NK-92 treated with Interleukin-12 subunit alpha and Interleukin-12 subunit beta, amount 100 ng/mL, for 24 hours (cell line): ENCODE measurements around the gene ART1.
"Not testable (repeated sequence)": the region's sequence is repeated elsewhere in the genome, so short reads cannot be mapped to it uniquely, and the experiment has no call there.

Source experiments
- DNase-seq: peaks from one replicate; lab custom pipeline; 2025; lab: John Stamatoyannopoulos, UW

The ART1 gene, protein sequence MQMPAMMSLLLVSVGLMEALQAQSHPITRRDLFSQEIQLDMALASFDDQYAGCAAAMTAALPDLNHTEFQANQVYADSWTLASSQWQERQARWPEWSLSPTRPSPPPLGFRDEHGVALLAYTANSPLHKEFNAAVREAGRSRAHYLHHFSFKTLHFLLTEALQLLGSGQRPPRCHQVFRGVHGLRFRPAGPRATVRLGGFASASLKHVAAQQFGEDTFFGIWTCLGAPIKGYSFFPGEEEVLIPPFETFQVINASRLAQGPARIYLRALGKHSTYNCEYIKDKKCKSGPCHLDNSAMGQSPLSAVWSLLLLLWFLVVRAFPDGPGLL

DNA sequence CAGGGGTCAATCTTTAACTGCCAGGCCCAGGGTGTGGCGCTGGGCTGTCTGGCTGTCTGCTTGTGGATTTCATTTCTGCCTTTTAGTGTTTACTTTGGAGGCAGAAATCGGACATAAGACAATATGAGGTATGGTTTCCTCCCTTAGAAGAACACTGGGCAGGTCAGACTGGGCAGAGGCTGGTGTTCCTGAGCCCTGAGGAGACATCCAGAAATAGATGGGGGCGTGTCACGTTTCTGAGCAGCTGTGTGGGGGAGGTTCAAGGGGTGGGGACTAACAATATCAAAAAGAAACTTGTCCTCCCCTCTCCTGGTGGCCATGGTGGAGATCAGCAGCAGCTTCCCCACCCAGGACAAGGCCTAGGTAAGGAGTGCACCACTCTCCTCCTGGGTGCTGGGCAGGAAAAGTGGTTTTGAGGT lies at the start of gene ART1:
Gene ART1 (plus strand): TSS at position 312 of the 419 bp plus-strand sequence. CDS start 14,086 bp downstream, outside the sequence.
- DNase-seq: no peak

DNA sequence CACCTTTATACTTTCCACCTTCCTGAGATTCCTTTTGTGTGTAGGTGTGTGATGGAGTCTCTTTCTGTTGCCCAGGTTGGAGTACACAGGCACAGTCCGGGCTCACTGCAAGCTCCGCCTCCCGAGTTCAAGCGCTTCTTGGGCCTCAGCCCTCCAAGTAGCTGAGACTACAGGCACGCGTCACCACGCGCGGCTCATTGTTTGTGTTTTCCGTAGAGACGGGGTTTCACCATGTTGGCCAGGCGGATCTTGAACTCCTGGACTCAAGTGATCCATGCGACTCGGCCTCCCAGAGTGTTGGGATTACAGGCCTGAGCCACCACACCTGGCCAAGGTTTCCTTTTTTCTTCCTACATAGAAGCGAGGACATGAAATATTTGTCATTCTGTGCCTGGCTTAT lies 47.2 kb upstream of the ART1 start:
- not testable (repeated sequence) for DNase-seq

DNA sequence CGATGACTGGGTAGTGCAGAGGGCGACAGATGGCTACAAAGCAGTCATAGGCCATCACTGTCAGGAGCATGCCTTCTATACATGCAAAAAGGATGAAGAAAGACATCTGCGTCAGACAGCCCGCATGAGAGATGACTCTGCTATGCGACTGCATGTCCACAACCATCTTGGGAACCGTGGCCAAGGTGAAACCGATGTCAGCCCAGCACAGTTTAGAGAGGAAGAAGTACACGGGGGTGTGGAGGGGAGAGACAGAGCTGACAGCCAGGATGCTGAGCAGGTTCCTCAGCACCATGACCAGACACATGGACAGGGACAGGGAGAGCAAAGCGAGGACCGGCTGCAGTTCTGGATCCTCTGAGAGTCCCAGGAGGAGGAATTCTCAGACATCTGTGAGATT lies 44.7 kb upstream of the ART1 start:
- DNase-seq: not testable (repeated sequence)

DNA sequence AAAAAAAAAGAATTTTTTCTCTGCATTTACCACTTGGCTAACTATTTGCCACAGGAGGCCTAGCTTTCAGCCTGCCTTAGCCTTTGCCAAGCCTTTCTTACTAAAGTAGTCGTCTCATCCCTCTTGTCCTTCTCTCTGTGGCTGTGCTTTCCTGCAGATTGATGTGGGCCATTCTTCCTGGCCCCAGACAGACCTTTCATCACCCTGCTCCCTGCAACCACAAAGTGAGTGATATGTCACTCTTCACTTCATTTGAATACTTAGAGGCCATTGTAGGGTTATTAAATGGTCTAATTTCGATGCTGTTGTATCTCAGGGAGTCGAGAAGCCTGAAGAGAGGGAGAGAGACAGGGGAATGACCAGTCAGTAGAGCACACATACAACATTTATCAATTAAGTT lies 40.8 kb upstream of the ART1 start:
- no peak for DNase-seq

DNA sequence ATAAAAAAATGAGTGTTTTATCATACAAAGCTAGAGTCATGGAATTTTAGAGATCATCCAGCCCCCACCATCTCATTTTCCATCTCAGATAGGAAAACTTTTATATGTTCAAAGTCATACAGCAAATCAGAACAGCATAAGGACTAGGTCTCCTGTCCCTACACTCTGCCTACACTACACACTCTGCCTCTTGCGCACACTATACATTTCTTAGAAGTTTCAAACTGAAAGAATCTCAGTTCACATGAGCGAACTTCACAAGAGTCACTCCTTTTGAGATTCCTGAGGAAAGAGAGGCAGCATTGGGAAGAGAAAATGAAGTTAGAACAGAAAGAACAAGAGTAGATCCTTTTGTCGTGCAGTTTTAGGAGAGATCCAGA lies 39.7 kb upstream of the ART1 start:
- no peak for DNase-seq

DNA sequence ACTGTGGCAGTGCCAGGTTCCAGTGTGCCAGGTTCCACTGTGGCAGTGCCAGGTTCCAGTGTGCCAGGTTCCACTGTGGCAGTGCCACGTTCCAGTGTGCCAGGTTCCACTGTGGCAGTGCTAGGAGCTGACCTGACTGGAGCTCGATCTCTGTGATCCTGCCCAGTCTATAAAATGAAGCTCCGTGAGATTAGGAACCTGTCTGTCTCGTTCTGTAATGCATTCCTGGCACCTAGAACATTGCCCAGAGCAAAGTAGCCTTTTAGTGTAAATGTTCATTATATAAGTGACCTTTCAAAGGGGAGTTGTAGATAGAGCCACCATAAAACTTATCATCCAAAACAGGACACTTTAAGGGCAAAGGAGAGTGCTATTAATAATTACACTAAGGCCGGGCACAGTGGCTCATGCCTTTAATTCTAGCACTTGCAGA lies 39.1 kb upstream of the ART1 start:
- DNase-seq: no peak

DNA sequence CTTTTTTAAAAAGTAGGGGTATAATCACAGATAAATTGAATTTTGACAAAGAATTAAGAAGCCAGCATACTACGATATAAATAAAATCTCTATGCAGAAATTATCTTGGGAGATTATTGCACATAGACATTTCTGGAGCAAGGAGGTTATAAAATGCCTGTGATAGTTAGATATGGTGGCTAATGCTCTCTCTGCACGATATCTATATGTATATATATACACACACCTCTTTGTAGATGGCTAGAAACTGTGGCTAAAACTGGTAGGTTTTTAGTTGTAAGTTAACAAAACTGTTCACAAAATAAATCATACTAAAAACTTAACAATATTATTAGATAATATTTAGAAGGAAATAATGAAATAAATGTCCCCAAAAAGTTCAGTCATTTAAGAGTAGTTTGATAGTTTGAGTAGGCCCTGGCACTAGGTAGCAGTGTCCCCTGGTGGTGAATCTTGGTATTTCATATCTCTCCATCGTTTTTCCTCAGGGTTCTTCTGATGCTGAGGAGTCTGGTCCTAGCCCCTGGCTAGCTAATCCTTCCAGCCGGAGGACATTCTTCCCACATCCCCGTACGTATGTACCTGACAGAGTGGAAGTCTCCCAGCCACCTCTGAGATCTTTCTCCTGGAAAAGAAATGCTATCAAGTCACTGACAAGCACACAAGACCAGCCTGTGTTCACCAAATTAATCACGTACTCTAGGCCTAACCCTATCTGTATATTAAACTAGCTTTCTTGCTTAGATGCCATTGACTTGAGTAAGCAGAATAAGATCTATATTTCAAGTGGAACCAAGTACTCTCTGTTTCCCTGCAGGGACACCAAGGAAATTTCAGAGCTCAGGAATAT lies 35.3 kb upstream of the ART1 start:
- no peak for DNase-seq

DNA sequence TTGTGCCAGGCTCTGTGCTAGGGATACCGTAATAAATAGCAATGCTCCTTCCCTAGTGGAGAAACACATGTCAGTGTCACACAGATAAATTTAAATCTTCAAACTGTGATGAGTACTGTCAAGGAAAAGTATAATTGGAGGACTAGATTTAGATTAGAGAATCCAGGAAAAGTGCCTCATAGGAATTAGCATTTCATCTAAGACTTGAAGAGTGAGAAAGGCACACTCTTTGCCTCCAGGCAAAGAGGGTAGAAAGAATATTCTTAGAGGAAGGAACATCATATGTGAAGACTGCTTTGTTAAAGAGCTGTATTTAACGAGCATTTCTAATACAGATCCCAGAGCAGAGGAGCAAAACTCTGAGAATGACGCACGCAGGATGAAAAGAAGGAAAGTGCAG lies 34.1 kb upstream of the ART1 start:
- no peak for DNase-seq

DNA sequence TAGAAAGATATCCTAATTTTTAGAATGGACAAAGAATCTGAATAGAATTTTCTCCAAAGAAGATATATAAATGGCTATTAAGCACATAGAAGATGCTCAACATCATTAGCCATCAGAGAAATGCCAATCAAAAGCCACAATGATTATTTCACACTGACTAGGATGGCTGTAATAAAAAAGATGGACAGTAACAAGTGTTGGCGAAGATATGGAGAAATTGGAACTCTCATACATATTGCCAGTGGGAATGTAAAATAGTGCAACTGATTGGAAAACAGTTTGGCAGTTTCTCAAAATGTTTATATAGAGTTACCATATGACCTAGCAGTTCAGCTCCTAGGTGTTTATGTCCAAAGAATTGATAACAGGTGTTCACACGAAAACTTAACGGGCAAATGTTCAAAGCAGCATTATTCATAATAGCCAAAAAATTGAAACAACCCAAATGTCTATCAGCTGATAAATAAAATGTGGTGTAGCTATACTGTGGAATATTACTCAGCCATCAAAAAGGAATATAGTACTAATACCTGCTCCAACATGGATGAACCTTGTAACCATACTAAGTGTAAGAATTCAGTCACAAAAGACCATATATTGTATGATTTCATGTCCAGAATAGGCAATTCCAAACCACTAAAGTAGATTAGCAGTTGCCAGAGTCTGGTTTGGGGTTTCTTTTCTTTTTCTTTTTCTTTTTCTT lies 32.8 kb upstream of the ART1 start:
- no peak for DNase-seq

DNA sequence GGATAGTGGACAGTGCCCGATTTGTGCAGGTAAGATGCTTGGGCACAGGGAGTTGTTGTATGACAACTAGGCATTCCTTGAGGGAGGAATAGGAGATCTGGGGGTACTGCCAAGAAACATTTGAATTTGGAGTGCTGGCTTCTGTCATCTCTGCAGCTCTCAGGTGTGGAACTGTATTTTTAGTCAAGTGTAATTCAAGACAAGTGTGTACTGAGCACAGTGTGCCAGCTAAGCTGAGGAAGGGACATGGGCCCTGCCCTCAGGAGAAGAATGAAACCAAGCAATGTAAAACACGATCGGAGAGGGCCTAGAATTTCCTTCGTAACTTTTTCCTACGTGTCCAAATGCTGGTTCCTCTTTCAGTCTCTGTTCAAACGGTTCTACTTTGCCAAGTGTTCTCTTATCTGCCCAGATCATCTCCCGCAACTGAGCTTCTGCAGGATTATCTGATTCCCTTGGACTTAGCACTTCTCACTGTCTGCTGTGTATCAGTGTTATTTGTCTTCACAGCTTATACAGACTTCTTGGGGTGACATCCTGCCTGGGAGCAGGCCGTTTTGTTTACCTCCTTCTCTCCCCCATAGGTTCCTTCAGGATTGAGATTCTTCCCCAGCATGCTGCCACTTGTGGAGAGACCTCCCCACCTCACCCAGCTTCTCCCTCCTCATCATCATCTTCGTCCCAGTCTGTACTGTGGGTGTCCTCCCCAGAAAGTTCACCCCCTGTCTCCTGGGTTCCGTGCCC lies 30.8 kb upstream of the ART1 start:
- DNase-seq: no peak

DNA sequence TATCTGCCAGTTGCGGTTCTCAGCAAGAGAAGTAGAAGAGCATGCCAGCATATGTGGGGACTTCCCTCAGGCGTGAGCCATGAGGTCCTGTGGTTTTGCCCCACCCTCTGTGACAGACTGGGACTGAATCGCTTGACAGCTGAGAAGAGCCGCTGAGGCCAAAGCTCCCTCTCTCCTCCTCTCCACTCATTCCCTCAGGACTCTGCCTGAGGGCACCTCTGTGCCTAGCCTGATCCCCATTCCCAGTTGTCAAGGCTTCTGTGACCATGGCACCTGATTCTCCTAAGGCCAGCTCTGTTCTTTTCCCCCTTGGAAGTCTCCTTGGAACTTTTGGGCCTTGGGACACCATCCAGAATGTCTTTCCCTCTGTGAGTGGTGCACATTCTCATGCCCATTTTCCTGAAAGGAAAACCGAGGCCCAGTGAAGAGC lies 30.2 kb upstream of the ART1 start:
- no peak for DNase-seq

DNA sequence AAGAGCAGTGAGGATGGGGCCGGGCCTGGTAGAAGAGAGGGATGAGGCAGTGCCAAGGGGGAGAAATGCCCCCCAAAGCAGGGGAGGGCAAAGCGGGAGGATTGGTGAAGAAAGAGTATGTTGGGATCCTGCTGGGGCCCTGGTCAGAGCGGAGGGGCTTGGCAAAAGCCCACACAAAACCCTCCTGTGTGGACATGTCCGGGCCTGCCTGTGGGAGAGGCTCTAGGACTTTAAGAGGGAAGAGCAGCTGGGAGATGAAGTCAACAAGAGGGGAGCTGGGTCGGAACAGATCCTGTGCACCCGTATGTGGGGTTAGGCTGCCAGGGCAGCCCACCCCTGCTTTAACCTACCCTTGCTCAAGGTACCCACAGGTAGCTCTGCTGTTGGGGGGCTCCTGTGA lies 28.9 kb upstream of the ART1 start:
- DNase-seq: no peak

DNA sequence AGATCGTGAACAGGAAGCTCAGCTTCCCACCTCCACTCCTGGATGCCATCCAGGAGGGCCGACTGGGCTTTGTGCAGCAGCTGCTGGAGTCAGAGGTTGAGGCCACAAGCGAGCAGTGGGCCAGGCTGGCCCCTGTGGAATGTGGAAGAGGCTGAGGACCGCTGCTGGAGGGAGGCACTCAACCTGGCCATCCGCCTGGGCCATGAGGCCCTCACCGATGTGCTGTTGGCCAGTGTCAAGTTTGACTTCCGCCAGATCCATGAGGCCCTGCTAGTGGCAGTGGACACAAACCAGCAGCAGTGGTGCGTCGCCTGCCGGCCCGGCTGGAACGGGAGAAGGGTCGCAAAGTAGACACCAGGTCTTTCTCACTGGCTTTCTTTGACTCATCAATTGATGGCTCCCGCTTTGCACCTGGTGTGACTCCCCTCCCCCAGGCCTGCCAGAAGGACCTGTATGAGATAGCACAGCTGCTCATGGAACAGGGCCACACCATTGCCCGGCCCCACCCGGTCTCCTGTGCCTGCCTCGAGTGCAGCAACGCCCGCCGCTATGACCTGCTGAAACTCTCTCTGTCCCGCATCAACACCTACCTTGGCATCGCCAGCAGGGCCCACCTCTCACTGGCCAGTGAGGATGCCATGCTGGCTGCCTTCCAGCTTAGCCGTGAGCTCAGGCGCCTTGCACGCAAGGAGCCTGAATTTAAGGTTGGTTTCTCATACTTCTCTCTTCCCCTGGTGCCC lies 28.0 kb upstream of the ART1 start:
- DNase-seq: no peak

DNA sequence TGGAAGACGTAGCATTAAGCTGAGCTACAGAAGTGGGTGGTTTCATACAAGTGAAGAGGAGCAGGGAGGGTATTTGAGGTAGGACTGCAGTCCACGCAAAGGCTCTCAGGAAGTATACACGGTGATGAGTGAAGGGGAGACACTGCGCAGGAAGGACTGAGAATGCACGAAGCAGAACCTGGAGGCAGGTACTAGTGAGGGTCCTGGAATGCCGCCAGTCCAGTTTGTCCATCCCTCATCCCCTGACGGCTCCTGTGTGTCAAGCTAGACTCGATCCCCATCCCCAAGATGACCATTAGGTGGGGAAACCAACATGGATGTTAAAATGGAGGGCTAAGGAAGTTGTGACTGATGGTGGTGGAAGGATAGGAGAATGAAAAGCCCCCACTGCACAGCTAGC lies 26.9 kb upstream of the ART1 start:
- no peak for DNase-seq

DNA sequence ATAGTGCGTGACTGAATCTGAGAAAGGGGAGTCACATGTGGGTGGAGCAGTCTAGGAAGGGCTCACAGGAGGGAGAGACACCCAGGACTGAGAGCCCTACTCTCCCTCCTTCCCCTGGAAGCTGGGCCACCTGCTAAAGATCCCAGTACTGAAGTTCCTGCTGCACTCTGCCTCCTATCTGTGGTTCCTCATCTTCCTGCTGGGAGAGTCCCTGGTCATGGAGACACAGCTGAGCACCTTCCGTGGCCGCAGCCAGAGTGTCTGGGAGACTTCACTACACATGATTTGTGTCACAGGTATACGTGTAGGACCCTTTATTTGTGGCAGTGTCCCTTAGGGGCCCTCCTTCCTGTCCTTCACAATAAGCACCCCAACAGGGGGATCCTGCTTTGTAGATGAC lies 22.4 kb upstream of the ART1 start:
- no peak for DNase-seq

DNA sequence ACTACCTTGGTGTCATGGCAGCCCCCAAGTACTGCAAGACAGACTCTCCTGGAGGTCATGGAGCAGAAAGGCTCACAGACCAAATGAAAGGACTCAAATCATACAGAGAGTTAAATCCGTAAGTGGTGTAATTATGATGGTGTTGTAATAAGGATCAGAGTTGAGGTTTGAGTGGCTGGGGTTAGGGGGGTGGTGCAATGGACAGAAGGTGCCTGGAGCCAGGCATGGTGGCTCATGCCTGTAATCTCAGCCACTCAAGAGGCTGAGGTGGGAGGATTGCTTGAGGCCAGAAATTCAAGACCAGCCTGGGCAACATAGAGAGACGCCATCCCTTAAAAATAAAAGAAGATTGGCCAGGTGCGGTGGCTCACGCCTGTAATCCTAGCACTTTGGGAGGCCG lies 21.8 kb upstream of the ART1 start:
- DNase-seq: no peak

DNA sequence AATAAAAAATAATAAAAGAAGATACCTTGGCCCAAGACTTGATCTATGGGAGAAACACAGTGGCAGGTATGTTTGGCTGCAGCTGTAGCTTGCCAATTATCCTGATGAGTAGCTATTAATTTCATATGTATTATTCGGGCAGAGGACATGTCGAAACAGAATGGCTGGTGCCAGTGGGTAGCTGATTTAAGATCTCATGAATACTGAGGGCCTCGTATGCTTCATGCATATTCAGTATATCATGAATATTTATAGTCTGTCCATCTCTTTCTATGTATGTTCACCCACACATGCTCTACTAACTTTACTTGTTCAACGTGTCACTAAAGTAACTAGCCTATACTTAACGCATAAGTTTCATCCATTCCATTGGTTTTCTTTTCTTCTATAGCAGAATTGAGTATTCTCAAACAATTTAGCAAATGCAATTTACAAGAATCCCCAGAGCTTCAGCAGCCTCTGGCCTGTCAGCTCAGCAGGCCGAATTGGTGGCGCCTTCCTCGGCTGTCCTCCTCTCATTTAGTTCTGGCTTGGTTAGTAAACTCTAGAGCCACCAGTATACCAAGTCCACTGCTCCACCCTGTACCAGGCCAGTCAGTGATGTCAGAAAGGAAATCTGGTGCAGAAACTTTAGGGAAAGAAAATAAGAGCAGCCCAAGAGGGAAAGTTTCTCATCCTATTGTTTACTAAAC lies 21.0 kb upstream of the ART1 start:
- no peak for DNase-seq

DNA sequence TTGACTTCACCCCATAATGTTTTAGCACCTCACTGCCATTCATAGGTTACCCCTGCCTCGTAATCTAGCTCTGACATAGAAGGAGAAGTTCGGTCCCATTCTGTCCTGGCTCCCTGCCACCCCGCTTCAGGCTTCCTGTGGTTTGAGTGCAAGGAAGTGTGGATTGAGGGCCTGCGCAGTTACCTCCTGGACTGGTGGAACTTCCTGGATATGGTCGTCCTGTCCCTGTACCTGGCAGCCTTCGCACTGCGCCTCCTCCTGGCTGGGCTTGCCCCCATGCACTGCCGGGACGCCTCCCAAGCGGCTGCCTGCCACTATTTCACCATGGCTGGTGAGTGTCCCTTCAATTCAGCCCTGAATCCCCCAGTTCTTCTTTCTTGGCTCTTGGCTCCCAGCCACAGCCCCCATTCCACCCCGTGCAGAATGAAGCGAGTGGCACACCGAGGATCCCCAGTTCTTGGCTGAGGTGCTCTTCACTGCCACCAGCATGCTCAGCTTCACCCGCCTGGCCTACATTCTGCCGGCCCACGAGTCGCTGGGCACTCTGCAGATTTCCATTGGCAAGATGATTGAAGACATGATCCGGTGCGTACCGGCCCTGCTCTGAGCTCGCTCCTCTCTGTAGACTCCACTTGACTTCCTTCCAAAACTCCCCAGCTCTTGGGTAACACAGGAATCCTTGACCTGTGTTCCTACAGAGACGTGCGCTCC lies 18.5 kb upstream of the ART1 start:
- no peak for DNase-seq

DNA sequence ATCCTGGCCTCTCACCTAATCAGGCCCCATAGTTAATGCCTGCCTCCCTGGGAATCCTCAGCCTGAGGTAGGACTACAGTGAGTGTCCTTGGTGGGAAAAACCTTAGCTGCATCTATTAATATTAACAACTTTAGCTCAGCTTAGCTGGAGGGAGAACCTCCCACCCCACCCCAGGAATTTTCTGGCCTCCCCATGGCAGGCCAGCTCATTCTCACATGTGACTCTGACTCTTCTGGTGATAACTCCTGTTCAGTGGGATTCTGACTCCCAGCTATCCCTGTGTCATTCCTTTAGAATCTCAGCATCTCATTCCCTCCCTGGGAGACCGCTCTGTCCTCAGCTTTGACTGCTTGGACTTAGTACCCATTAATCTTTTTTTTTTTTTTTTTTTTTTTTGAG lies 17.6 kb upstream of the ART1 start:
- no peak for DNase-seq

DNA sequence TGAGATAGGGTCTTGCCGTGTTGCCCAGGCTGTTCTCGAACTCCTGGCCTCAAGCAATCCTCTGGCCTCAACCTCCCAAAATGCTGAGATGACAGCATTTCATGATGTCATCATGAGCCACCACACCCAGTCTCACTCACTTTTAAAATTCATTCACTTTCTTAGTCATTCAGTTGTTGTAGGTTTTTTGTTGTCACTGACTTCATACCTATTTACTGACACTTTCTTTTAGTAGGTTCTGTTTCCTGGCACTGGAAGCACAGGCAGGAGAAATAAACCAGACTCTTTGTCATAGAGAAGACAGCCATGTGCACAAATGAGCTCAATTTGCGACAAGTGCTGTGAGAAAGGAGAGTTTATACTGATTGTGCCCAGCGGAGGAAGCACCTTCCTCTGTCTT lies 13.6 kb upstream of the ART1 start:
- no peak for DNase-seq
